ENCODE data around the gene BRCA1.

BRCA1 gene

DNA sequence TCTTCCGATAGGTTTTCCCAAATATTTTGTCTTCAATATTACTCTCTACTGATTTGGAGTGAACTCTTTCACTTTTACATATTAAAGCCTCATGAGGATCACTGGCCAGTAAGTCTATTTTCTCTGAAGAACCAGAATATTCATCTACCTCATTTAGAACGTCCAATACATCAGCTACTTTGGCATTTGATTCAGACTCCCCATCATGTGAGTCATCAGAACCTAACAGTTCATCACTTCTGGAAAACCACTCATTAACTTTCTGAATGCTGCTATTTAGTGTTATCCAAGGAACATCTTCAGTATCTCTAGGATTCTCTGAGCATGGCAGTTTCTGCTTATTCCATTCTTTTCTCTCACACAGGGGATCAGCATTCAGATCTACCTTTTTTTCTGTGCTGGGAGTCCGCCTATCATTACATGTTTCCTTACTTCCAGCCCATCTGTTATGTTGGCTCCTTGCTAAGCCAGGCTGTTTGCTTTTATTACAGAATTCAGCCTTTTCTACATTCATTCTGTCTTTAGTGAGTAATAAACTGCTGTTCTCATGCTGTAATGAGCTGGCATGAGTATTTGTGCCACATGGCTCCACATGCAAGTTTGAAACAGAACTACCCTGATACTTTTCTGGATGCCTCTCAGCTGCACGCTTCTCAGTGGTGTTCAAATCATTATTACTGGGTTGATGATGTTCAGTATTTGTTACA is 30.9 kb downstream of the BRCA1 start:
- H3K23ac ChIP-seq (ENCODE audit: low read length) = no peak overlapping the region
- no peaks in the 10 kb centered on the region for H3K79me2 ChIP-seq (ENCODE audit: control insufficient read depth, insufficient read depth, low read length, poor library complexity)
- H3K79me1 ChIP-seq (ENCODE audit: low read length) = no peaks in the 10 kb centered on the region
- no peak overlapping the region for H2BK12ac ChIP-seq (ENCODE audit: low read length)
- H3K27me3 ChIP-seq (ENCODE audit: insufficient read depth, low read length) = no peaks in the 10 kb centered on the region
- H3K9ac ChIP-seq (ENCODE audit: low read length) = no peak overlapping the region
- peaks cover 5 to 8% of the 10 kb centered on the region in 2 experiments for H3K36me3 ChIP-seq (ENCODE audit: control insufficient read depth in 1 of 2, insufficient read depth in 2 of 2, low read length in 2 of 2)
- H2AFZ ChIP-seq (ENCODE audit: insufficient read depth, low read length, poor library complexity) = no peak overlapping the region
- H4K91ac ChIP-seq (ENCODE audit: low read depth, low read length) = no peak overlapping the region
- H3K18ac ChIP-seq (ENCODE audit: low read length) = no peak overlapping the region
- no peaks in the 10 kb centered on the region for H3K9me3 ChIP-seq (ENCODE audit: insufficient read depth, low read depth, low read length)
- no peak overlapping the region for H3K14ac ChIP-seq (ENCODE audit: low read length)
- H3K4me3 ChIP-seq (ENCODE audit: low read depth, low read length) = no peak overlapping the region
- H4K8ac ChIP-seq (ENCODE audit: low read depth, low read length) = no peak overlapping the region
- H2AK5ac ChIP-seq (ENCODE audit: low read length) = no peak overlapping the region
- H3K4me2 ChIP-seq (ENCODE audit: low read length) = no peak overlapping the region
- no peak overlapping the region for H2BK120ac ChIP-seq (ENCODE audit: insufficient read depth, low read length, poor library complexity)
- no peak overlapping the region for H3K27ac ChIP-seq (ENCODE audit: low read depth, low read length)
- no peak overlapping the region for H2BK5ac ChIP-seq (ENCODE audit: low read depth, low read length, poor library complexity)
- no peak overlapping the region for H4K12ac ChIP-seq (ENCODE audit: low read depth, low read length)
- no peak for DNase-seq
- WGBS (ENCODE audit: extremely low coverage, insufficient coverage, insufficient read length) = no CpG with 5 or more reads among the region's 4 CpGs
- H3K4me1 ChIP-seq (ENCODE audit: control insufficient read depth in 1 of 2, insufficient read depth in 2 of 2, low read length in 2 of 2) = no peaks in the 10 kb centered on the region
- H3K4ac ChIP-seq (ENCODE audit: low read depth, low read length) = no peak overlapping the region

DNA sequence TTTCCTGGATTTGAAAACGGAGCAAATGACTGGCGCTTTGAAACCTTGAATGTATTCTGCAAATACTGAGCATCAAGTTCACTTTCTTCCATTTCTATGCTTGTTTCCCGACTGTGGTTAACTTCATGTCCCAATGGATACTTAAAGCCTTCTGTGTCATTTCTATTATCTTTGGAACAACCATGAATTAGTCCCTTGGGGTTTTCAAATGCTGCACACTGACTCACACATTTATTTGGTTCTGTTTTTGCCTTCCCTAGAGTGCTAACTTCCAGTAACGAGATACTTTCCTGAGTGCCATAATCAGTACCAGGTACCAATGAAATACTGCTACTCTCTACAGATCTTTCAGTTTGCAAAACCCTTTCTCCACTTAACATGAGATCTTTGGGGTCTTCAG is 32.3 kb downstream of the BRCA1 start:
- H3K9ac ChIP-seq (ENCODE audit: low read length) = no peak overlapping the region
- H3K27ac ChIP-seq (ENCODE audit: low read depth, low read length) = no peak overlapping the region
- no peak overlapping the region for H4K12ac ChIP-seq (ENCODE audit: low read depth, low read length)
- no peaks in the 10 kb centered on the region for H3K4me1 ChIP-seq (ENCODE audit: control insufficient read depth in 1 of 2, insufficient read depth in 2 of 2, low read length in 2 of 2)
- no peaks in the 10 kb centered on the region for H3K27me3 ChIP-seq (ENCODE audit: insufficient read depth, low read length)
- no peak overlapping the region for H3K18ac ChIP-seq (ENCODE audit: low read length)
- H3K36me3 ChIP-seq (ENCODE audit: control insufficient read depth in 1 of 2, insufficient read depth in 2 of 2, low read length in 2 of 2) = peaks cover 5 to 6% of the 10 kb centered on the region in 2 experiments
- no peaks in the 10 kb centered on the region for H3K79me2 ChIP-seq (ENCODE audit: control insufficient read depth, insufficient read depth, low read length, poor library complexity)
- no peak overlapping the region for H2AFZ ChIP-seq (ENCODE audit: insufficient read depth, low read length, poor library complexity)
- no peak overlapping the region for H3K14ac ChIP-seq (ENCODE audit: low read length)
- H3K9me3 ChIP-seq (ENCODE audit: insufficient read depth, low read depth, low read length) = no peaks in the 10 kb centered on the region
- no peak overlapping the region for H3K4me2 ChIP-seq (ENCODE audit: low read length)
- H2BK12ac ChIP-seq (ENCODE audit: low read length) = no peak overlapping the region
- no peak overlapping the region for H3K23ac ChIP-seq (ENCODE audit: low read length)
- H4K91ac ChIP-seq (ENCODE audit: low read depth, low read length) = no peak overlapping the region
- H3K4me3 ChIP-seq (ENCODE audit: low read depth, low read length) = no peak overlapping the region
- H4K8ac ChIP-seq (ENCODE audit: low read depth, low read length) = no peak overlapping the region
- no peaks in the 10 kb centered on the region for H3K79me1 ChIP-seq (ENCODE audit: low read length)
- H3K4ac ChIP-seq (ENCODE audit: low read depth, low read length) = no peak overlapping the region
- no peak overlapping the region for H2BK120ac ChIP-seq (ENCODE audit: insufficient read depth, low read length, poor library complexity)
- H2AK5ac ChIP-seq (ENCODE audit: low read length) = no peak overlapping the region
- WGBS (ENCODE audit: extremely low coverage, insufficient coverage, insufficient read length) = no CpG with 5 or more reads among the region's 4 CpGs
- DNase-seq = no peak
- H2BK5ac ChIP-seq (ENCODE audit: low read depth, low read length, poor library complexity) = no peak overlapping the region

- Histone ChIP-seq H2BK120ac (ENCODE audit: insufficient read depth, low read length, poor library complexity) (no peak overlapping the region), H3K79me1 (ENCODE audit: low read length) (no peaks in the 10 kb centered on the region), H3K9ac (ENCODE audit: low read length) (no peak overlapping the region), H3K27me3 (ENCODE audit: insufficient read depth, low read length) (no peaks in the 10 kb centered on the region), H2AFZ (ENCODE audit: insufficient read depth, low read length, poor library complexity) (no peak overlapping the region), H4K91ac (ENCODE audit: low read depth, low read length) (no peak overlapping the region), H3K23ac (ENCODE audit: low read length) (no peak overlapping the region), H3K27ac (ENCODE audit: low read depth, low read length) (no peak overlapping the region), H3K9me3 (ENCODE audit: insufficient read depth, low read depth, low read length) (no peaks in the 10 kb centered on the region), H3K79me2 (ENCODE audit: control insufficient read depth, insufficient read depth, low read length, poor library complexity) (no peaks in the 10 kb centered on the region), H3K36me3 (ENCODE audit: control insufficient read depth in 1 of 2, insufficient read depth in 2 of 2, low read length in 2 of 2) (peaks cover 2 to 5% of the 10 kb centered on the region in 2 experiments), H3K4me1 (ENCODE audit: control insufficient read depth in 1 of 2, insufficient read depth in 2 of 2, low read length in 2 of 2) (no peaks in the 10 kb centered on the region), H2BK12ac (ENCODE audit: low read length) (no peak overlapping the region), H4K12ac (ENCODE audit: low read depth, low read length) (no peak overlapping the region), H3K4ac (ENCODE audit: low read depth, low read length) (no peak overlapping the region), H2BK5ac (ENCODE audit: low read depth, low read length, poor library complexity) (no peak overlapping the region), H4K8ac (ENCODE audit: low read depth, low read length) (no peak overlapping the region), H3K4me3 (ENCODE audit: low read depth, low read length) (no peak overlapping the region), H2AK5ac (ENCODE audit: low read length) (no peak overlapping the region), H3K18ac (ENCODE audit: low read length) (no peak overlapping the region), H3K4me2 (ENCODE audit: low read length) (no peak overlapping the region), H3K14ac (ENCODE audit: low read length) (no peak overlapping the region)
- no peak for DNase-seq
- WGBS (ENCODE audit: extremely low coverage, insufficient coverage, insufficient read length) = no CpG with 5 or more reads among the region's 2 CpGs
These were observed 35.1 kb downstream of the BRCA1 start for GRCh38 chr17:43090022-43090421.

- no peaks in the 10 kb centered on the region for H3K27me3 ChIP-seq (ENCODE audit: insufficient read depth, low read length)
- no peak overlapping the region for H2BK5ac ChIP-seq (ENCODE audit: low read depth, low read length, poor library complexity)
- no peak overlapping the region for H2AFZ ChIP-seq (ENCODE audit: insufficient read depth, low read length, poor library complexity)
- H3K23ac ChIP-seq (ENCODE audit: low read length) = no peak overlapping the region
- no peak overlapping the region for H3K4me3 ChIP-seq (ENCODE audit: low read depth, low read length)
- H3K4ac ChIP-seq (ENCODE audit: low read depth, low read length) = no peak overlapping the region
- H3K14ac ChIP-seq (ENCODE audit: low read length) = no peak overlapping the region
- H2AK5ac ChIP-seq (ENCODE audit: low read length) = no peak overlapping the region
- H4K8ac ChIP-seq (ENCODE audit: low read depth, low read length) = no peak overlapping the region
- peaks cover 2 to 5% of the 10 kb centered on the region in 2 experiments for H3K36me3 ChIP-seq (ENCODE audit: control insufficient read depth in 1 of 2, insufficient read depth in 2 of 2, low read length in 2 of 2)
- H2BK12ac ChIP-seq (ENCODE audit: low read length) = no peak overlapping the region
- H3K9me3 ChIP-seq (ENCODE audit: insufficient read depth, low read depth, low read length) = no peaks in the 10 kb centered on the region
- no peak overlapping the region for H4K12ac ChIP-seq (ENCODE audit: low read depth, low read length)
- H3K79me2 ChIP-seq (ENCODE audit: control insufficient read depth, insufficient read depth, low read length, poor library complexity) = no peaks in the 10 kb centered on the region
- no CpG with 5 or more reads among the region's 2 CpGs for WGBS (ENCODE audit: extremely low coverage, insufficient coverage, insufficient read length)
- H3K9ac ChIP-seq (ENCODE audit: low read length) = no peak overlapping the region
- H3K4me1 ChIP-seq (ENCODE audit: control insufficient read depth in 1 of 2, insufficient read depth in 2 of 2, low read length in 2 of 2) = no peaks in the 10 kb centered on the region
- no peaks in the 10 kb centered on the region for H3K79me1 ChIP-seq (ENCODE audit: low read length)
- no peak overlapping the region for H3K27ac ChIP-seq (ENCODE audit: low read depth, low read length)
- DNase-seq = peak in 1 of 2 donors; percentile 40
- H2BK120ac ChIP-seq (ENCODE audit: insufficient read depth, low read length, poor library complexity) = no peak overlapping the region
- H3K18ac ChIP-seq (ENCODE audit: low read length) = no peak overlapping the region
- H4K91ac ChIP-seq (ENCODE audit: low read depth, low read length) = no peak overlapping the region
- H3K4me2 ChIP-seq (ENCODE audit: low read length) = no peak overlapping the region
These were observed 39.7 kb downstream of the BRCA1 start for GRCh38 chr17:43085474-43085873.

Measured in trophoblast cell (in vitro differentiated cells and primary cell).